Small intestine (tissue), 7 donors: ENCODE data around the gene RAB11B. TPM values are rescaled to one million over a fixed set of nuclear protein-coding genes. Genes with fewer than 3 reads are reported as not detected.
"Not testable (repeated sequence)": the region's sequence is repeated elsewhere in the genome, so short reads cannot be mapped to it uniquely, and the experiment has no call there.

Experiments
- DNase-seq, 2 donors: peaks; one replicate each; pipeline versions ENCODE4 v3.0.0 to v3.0.0-alpha.2; 2013
- FAIRE-seq: peaks from 2 replicates; lab custom pipeline; 2012; peaks lifted over from hg19 to GRCh38; lab: Jason Lieb, UNC
- H3K27ac ChIP-seq, 3 donors: one replicate each; pipeline ENCODE4 v1.5.1; 2013; ENCODE audit warnings: low read length in 2 of 3, mild to moderate bottlenecking in 2 of 3, control low read depth in 1 of 3, inconsistent platforms in 1 of 3, low read depth in 1 of 3, moderate library complexity in 1 of 3
- H3K27me3 ChIP-seq, 3 donors: one replicate each; pipeline ENCODE4 v1.6.1; 2013; ENCODE audit warnings: low read length in 3 of 3, inconsistent platforms in 1 of 3; ENCODE audit not compliant: control insufficient read depth in 3 of 3, insufficient read depth in 3 of 3
- H3K36me3 ChIP-seq, 3 donors: one replicate each; pipeline ENCODE4 v1.6.1; 2013; ENCODE audit warnings: low read length in 3 of 3, inconsistent platforms in 1 of 3, low read depth in 1 of 3, mild to moderate bottlenecking in 1 of 3, moderate library complexity in 1 of 3; ENCODE audit not compliant: control insufficient read depth in 3 of 3, insufficient read depth in 2 of 3
- H3K4me1 ChIP-seq, 3 donors: one replicate each; pipeline ENCODE4 v1.6.1; 2013; ENCODE audit warnings: low read length in 2 of 3, inconsistent platforms in 1 of 3, low read depth in 1 of 3, mild to moderate bottlenecking in 1 of 3, moderate library complexity in 1 of 3; ENCODE audit not compliant: control insufficient read depth in 3 of 3, insufficient read depth in 2 of 3
- H3K4me3 ChIP-seq, 3 donors: one replicate each; pipeline ENCODE4 v1.5.1; 2013; ENCODE audit warnings: low read length in 3 of 3, control low read depth in 1 of 3, inconsistent platforms in 1 of 3, low read depth in 1 of 3, mild to moderate bottlenecking in 1 of 3, moderate library complexity in 1 of 3
- H3K9me3 ChIP-seq, 2 donors: one replicate each; pipeline ENCODE4 v1.6.1; 2013; ENCODE audit warnings: low read depth in 1 of 2, low read length in 1 of 2; ENCODE audit not compliant: control insufficient read depth in 2 of 2, insufficient read depth in 1 of 2
- WGBS, 3 donors: extraction: QIAGEN DNeasy Blood & Tissue Kit; methylation state at CpG; one replicate each; pipeline ENCODE4 v1.1.7; 2013; 5-methylcytosine and 5-hydroxymethylcytosine counted together
- polyA plus RNA-seq, 4 donors: library from polyadenylated mRNA; stranded (reverse) in 3 of 4; unstranded in 1 of 4; fragments of 200-250 nt in 3 of 4; fragments of 120-200 nt in 1 of 4; gene quantifications; one replicate each; pipeline versions ENCODE4 v1.2.1 to v1.2.3, GENCODE V29; 2013
- donor health status: healthy with polysubstance abuse.
- donor health status: control.
- donor health status: control.
- donor health status: Bipolar disorder and iron deficiency.
- donor health status: healthy.

Gene RAB11B
- polyA plus RNA-seq, 4 donors: 55.7 to 102 (median 72.2) TPM

GRCh38 chr19:8438236-8438635 lies 48.1 kb downstream of the RAB11B start:
- Histone ChIP-seq H3K27me3 (no peaks in the 10 kb centered on the region), H3K27ac (no peak overlapping the region), H3K36me3 (peaks cover 0 to 8% (median 0%) of the 10 kb centered on the region in 3 donors), H3K4me1 (no peaks in the 10 kb centered on the region), H3K9me3 (no peaks in the 10 kb centered on the region), H3K4me3 (no peak overlapping the region)
- no peak for DNase-seq
- WGBS, 3 donors: 96% methylated on average over 12 of the region's 12 CpGs
- no peak for FAIRE-seq

GRCh38 chr19:8441725-8442544 lies 51.8 kb downstream of the RAB11B start:
- FAIRE-seq (no peak), DNase-seq (no peak)
- H3K27ac ChIP-seq: no peak overlapping the region
- H3K4me1 ChIP-seq: peaks cover 0 to 8% (median 5%) of the 10 kb centered on the region in 3 donors
- H3K36me3 ChIP-seq: peaks cover 0 to 12% (median 0%) of the 10 kb centered on the region in 3 donors
- no peaks in the 10 kb centered on the region for H3K27me3 ChIP-seq
- H3K9me3 ChIP-seq: no peaks in the 10 kb centered on the region
- H3K4me3 ChIP-seq: no peak overlapping the region
- WGBS, 3 donors: 80 to 85% (median 84%) methylated on average over 6 of the region's 6 CpGs

- Histone ChIP-seq H3K4me3 (peak overlapping the region; percentile 24 to 92 (median 76)), H3K36me3 (peaks cover 0 to 17% (median 0%) of the 10 kb centered on the region in 3 donors), H3K4me1 (peaks cover 0 to 21% (median 15%) of the 10 kb centered on the region in 3 donors), H3K27ac (peak overlapping the region; percentile 62 to 89 (median 80))
- H3K27me3 ChIP-seq, H3K9me3 ChIP-seq, DNase-seq, FAIRE-seq: not testable (repeated sequence)
- 16 to 25% (median 20%) methylated on average over 32 of the region's 32 CpGs for WGBS, 3 donors
Measured at GRCh38 chr19:8444140-8444676, 54.0 kb downstream of the RAB11B start.

- no peaks in the 10 kb centered on the region for H3K9me3 ChIP-seq
- peak within 1 kb of the TSS; percentile 85 to 98 (median 94) for H3K27ac ChIP-seq
- FAIRE-seq (no peak), DNase-seq (peak; percentile 98 to 100)
- WGBS, 3 donors: 0 to 1% (median 0%) methylated on average over 77 to 93 of the region's 93 CpGs
- no peaks in the 10 kb centered on the region for H3K27me3 ChIP-seq
- H3K4me1 ChIP-seq: peaks cover 0 to 22% (median 15%) of the 10 kb centered on the region in 3 donors
- H3K36me3 ChIP-seq: peaks cover 0 to 19% (median 0%) of the 10 kb centered on the region in 3 donors
- peak within 1 kb of the TSS; percentile 76 to 99 (median 92) for H3K4me3 ChIP-seq
Measured at GRCh38 chr19:8444677-8445487, 54.7 kb downstream of the RAB11B start, which contains the start of gene HNRNPM. Gene HNRNPM (plus strand): TSS chr19:8444975. CDS start chr19:8444999, 24 bp downstream.

- no peak for FAIRE-seq
- peak; percentile 46 to 70 for DNase-seq
- Histone ChIP-seq H3K9me3 (no peaks in the 10 kb centered on the region), H3K4me1 (peaks cover 0 to 22% (median 15%) of the 10 kb centered on the region in 3 donors), H3K27me3 (no peaks in the 10 kb centered on the region), H3K4me3 (peak overlapping the region; percentile 76 to 99 (median 92)), H3K27ac (peak overlapping the region; percentile 85 to 98 (median 94)), H3K36me3 (peaks cover 0 to 22% (median 0%) of the 10 kb centered on the region in 3 donors)
- WGBS, 3 donors: 0 to 1% (median 0%) methylated on average over 42 to 45 of the region's 45 CpGs
Measured at GRCh38 chr19:8445488-8446001, 55.4 kb downstream of the RAB11B start.

- no peaks in the 10 kb centered on the region for H3K9me3 ChIP-seq
- peak overlapping the region in 2 of 3 donors; percentile 94 to 98 for H3K27ac ChIP-seq
- WGBS, 3 donors: 11 to 22% (median 21%) methylated on average over 16 of the region's 16 CpGs
- peak overlapping the region; percentile 76 to 99 (median 92) for H3K4me3 ChIP-seq
- DNase-seq (no peak), FAIRE-seq (no peak)
- H3K36me3 ChIP-seq: peaks cover 0 to 22% (median 0%) of the 10 kb centered on the region in 3 donors
- no peaks in the 10 kb centered on the region for H3K27me3 ChIP-seq
- peaks cover 0 to 22% (median 17%) of the 10 kb centered on the region in 3 donors for H3K4me1 ChIP-seq
Measured at GRCh38 chr19:8446061-8446709, 56.0 kb downstream of the RAB11B start.

- H3K4me3 ChIP-seq: no peak overlapping the region
- 69 to 71% (median 70%) methylated on average over 7 to 8 of the region's 8 CpGs for WGBS, 3 donors
- FAIRE-seq: no peak
Measured at GRCh38 chr19:8449830-8450229, 59.7 kb downstream of the RAB11B start.

More at GRCh38 chr19:8449830-8450229, 59.7 kb downstream of the RAB11B start:
- Histone ChIP-seq H3K4me1 (peaks cover 0 to 30% (median 22%) of the 10 kb centered on the region in 3 donors), H3K27me3 (no peaks in the 10 kb centered on the region), H3K9me3 (no peaks in the 10 kb centered on the region), H3K36me3 (peaks cover 0 to 38% (median 0%) of the 10 kb centered on the region in 3 donors), H3K27ac (no peak overlapping the region)
- no peak for DNase-seq
